Stimulated activated CD4-positive, alpha-beta T cell treated with anti-CD3 and anti-CD28 coated beads, Interleukin-15, amount 100 ng/mL, for 48 hours (primary cell): Measurements from ENCODE around the gene RHOD.

Experiments used
- DNase-seq, 2 donors: peaks; one replicate each; pipeline ENCODE4 v3.0.0-alpha.2; 2020; ENCODE audit warnings: low read depth in 2 of 2

Gene RHOD

DNA sequence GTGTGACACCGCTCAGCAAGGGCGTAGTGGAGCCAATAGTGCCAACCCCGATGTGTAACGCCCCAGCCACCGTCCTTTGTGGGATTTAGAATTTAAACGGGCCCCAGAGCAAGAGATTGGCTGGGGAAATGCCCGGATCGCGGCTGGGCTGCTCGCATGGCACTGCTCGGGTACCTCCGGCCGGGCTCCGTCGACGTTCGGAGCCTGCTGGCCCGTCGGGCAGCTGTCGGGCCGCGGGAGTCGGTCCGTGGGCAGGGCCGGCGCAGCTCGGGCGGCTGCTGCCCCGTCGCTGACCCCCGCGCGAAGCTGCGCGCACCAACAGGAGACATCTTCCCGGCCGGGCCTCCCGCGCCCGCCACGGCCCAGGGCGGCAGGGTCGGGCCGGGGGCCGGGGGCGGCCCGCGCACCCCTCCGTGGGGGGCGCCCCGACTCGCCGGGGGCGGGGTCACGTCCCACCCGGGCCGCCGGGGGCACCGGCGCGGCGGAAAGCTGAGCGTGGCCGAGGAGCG, 61.1 kb downstream of the RHOD start:
- peak; percentile 30 to 34 for DNase-seq

GRCh38 chr11:67118181-67118766, 61.6 kb downstream of the RHOD start:
- DNase-seq = peak; percentile 25 to 28

GRCh38 chr11:67118801-67119584, 62.3 kb downstream of the RHOD start, which contains the start of gene KDM2A:
KDM2A (plus strand) TSS chr11:67119263; CDS start chr11:67121317, 2,054 bp downstream.
- peak; percentile 98 to 99 for DNase-seq

DNA sequence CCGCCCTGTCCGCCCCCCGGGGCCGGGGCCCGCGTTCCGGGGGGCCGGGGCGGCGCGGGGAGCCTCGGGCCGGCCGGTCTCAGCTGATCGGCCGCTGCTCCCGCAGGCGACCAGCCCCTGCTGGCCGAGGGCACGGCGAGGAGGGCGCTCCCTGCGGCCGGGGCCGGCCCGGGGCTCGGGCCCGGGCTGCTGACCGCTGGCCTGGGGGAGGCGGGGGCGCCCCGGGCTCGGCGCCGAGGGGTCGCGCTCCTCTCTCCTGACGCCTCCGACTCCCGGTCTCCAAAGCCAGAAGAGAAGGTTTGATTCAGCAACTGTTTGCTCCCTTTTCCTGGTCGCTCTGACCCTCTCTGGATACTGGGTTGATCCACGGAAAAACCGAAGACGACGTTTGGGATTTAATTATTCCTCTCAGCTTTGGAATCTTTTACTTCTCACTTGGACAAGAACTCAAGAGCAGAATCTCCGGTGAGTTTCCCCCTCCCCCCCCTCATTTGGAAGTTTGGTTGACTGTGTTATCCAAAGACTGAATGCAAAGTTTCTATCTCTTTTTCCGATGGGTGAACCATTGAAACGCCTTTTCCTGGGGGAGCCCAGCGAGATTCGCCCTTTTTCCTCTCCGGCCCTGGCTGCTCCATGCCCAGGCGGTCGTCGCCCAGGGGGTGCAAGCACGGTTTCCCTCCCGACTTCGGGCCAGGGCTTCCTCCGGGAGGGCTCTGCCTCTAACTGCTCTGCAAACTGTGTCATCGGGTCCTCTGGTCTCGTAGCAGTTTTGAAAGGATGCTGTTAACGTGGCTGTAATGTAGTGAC, 63.1 kb downstream of the RHOD start:
- DNase-seq = no peak

DNA sequence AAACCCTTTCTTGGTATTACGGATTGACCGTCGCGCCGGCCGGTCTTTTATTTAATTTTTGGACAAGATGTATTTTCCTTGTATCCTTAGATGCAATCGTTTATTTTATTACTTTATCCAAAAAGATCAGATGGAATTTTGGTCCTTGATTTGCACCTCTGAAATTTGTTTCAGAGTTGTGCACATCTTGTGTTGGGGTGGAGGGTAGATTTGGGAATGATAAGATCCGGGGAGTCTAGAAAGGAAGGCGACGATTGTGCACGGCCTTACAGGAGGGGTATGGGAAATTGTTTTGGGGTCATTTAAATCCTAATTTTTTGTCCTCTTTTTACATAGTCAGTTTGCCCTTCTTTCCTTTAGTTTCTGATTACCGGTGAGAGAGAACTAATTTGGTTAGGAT, 63.8 kb downstream of the RHOD start:
- DNase-seq = no peak

DNA sequence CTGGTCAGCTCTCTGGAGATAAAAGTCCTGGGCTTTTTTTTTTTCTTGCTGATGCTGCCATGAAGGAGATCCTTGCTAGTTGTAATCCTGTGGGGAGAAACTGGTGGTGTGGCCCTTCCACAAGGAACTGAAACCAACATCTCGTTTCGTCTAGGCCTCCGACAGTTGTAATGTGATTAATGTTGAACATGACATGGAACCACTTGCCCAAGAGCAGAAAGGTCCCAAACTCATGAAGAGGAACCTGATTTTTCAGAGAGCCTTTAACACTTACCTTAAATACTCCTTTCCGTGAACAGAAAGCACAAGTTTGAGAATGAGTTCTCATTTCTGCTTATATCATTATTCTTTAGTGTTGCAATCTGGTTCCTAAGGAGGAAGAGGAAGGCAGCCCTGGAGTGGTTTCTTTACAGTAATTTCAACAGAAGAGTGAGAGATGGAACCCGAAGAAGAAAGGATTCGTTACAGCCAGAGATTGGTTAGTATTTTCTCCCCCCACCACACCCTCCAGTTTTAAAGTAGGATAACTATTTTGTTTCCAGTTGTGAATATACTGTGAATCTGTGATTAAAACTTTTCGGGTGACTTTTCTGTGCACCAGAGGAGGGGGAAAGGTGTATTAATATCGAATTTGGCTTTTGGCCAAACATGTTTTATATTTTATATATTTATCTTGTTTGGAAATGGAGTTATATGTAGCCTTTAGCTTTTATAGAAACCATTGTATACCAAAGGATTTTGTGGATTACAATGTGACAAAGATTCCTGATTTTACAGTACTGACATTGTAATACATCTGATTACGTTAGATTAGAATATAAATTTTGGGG, 64.4 kb downstream of the RHOD start:
- no peak for DNase-seq
